Activated B cell treated with CpG ODN at 0.5 μM for 24 hours (primary cell): ENCODE results near the gene TMEM132D. TPM values are rescaled to one million over a fixed set of nuclear protein-coding genes. Genes with fewer than 3 reads are reported as not detected.

Experiments
- ATAC-seq: fragments of 200-7000 bp; cut with Tn5 transposase; one replicate; pipeline ENCODE4 v1.10.0; 2021; ENCODE audit warnings: low read depth, mild to moderate bottlenecking, moderate library complexity
- CTCF ChIA-PET: fragments of 350-600 bp; sonication (Branson Sonifier 250); formaldehyde crosslinking; loops from one replicate; lab custom pipeline; 2021; ENCODE audit warnings: antibody characterized with exemption; lab: Charles Lee
- POLR2A ChIA-PET: fragments of 350-600 bp; sonication (Branson Sonifier 250); formaldehyde crosslinking; loops from one replicate; lab custom pipeline; 2021; ENCODE audit warnings: antibody characterized with exemption; lab: Charles Lee
- DNase-seq: peaks from one replicate; pipeline ENCODE4 v3.0.0; 2022
- H3K27ac Mint-ChIP-seq: one replicate; pipeline ENCODE4 v1.8.0; 2020; ENCODE audit warnings: mixed read lengths
- H3K27me3 Mint-ChIP-seq: one replicate; pipeline ENCODE4 v1.8.0; 2021; ENCODE audit warnings: mixed read lengths
- H3K36me3 Mint-ChIP-seq: one replicate; pipeline ENCODE4 v1.8.0; 2021; ENCODE audit warnings: low read depth, mixed read lengths
- H3K4me1 Mint-ChIP-seq: one replicate; pipeline ENCODE4 v1.8.0; 2021; ENCODE audit warnings: mixed read lengths
- H3K4me3 Mint-ChIP-seq: one replicate; pipeline ENCODE4 v1.8.0; 2020; ENCODE audit warnings: mild to moderate bottlenecking, mixed read lengths
- H3K9me3 Mint-ChIP-seq: one replicate; pipeline ENCODE4 v1.8.0; 2020; ENCODE audit warnings: mixed read lengths
- CTCF ChIP-seq: fragments of 200-600 bp; IDR thresholded peaks from one replicate; pipeline ENCODE4 v1.8.0; 2022; ENCODE audit warnings: antibody characterized with exemption, mild to moderate bottlenecking
- intact Hi-C: fragments of 100-400 bp; cut with micrococcal nuclease; formaldehyde crosslinking; loops from one replicate; pipeline ENCODE4 v1.15.1; 2024
- total RNA-seq: library from RNA; stranded (reverse); gene quantifications from 2 replicates; pipeline ENCODE4 v1.2.3, GENCODE V29; 2022

The TMEM132D gene
- total RNA-seq, 1 donor from 2014 or later, result not detected

GRCh38 chr12:129532082-129532481 lies 371.7 kb downstream of the TMEM132D start:
- no peaks in the 10 kb centered on the region for H3K27me3 Mint-ChIP-seq
- H3K27ac Mint-ChIP-seq, result no peak overlapping the region
- CTCF ChIA-PET, result no interaction called here
- no peak overlapping the region for H3K4me3 Mint-ChIP-seq
- H3K36me3 Mint-ChIP-seq, result no peaks in the 10 kb centered on the region
- TF ChIP-seq CTCF, result no peak
- DNase-seq (no peak), ATAC-seq (no peak)
- no peaks in the 10 kb centered on the region for H3K4me1 Mint-ChIP-seq
- intact Hi-C loops, result no loop called here
- POLR2A ChIA-PET, result no interaction called here
- no peaks in the 10 kb centered on the region for H3K9me3 Mint-ChIP-seq

GRCh38 chr12:129530984-129531383 lies 372.8 kb downstream of the TMEM132D start:
- CTCF ChIA-PET, result no interaction called here
- no peaks in the 10 kb centered on the region for H3K27me3 Mint-ChIP-seq
- no peak for TF ChIP-seq CTCF
- H3K36me3 Mint-ChIP-seq, result no peaks in the 10 kb centered on the region
- no peaks in the 10 kb centered on the region for H3K9me3 Mint-ChIP-seq
- H3K4me1 Mint-ChIP-seq, result no peaks in the 10 kb centered on the region
- no peak for DNase-seq
- intact Hi-C loops, result no loop called here
- ATAC-seq, result no peak
- H3K27ac Mint-ChIP-seq, result no peak overlapping the region
- H3K4me3 Mint-ChIP-seq, result no peak overlapping the region
- POLR2A ChIA-PET, result no interaction called here

GRCh38 chr12:129530517-129530916 lies 373.3 kb downstream of the TMEM132D start:
- H3K27me3 Mint-ChIP-seq, result no peaks in the 10 kb centered on the region
- no peaks in the 10 kb centered on the region for H3K4me1 Mint-ChIP-seq
- no peak for ATAC-seq
- no peak overlapping the region for H3K27ac Mint-ChIP-seq
- no peak overlapping the region for H3K4me3 Mint-ChIP-seq
- no peaks in the 10 kb centered on the region for H3K36me3 Mint-ChIP-seq
- intact Hi-C loops, result no loop called here
- POLR2A ChIA-PET, result no interaction called here
- TF ChIP-seq CTCF, result no peak
- no peaks in the 10 kb centered on the region for H3K9me3 Mint-ChIP-seq
- CTCF ChIA-PET, result no interaction called here
- no peak for DNase-seq

GRCh38 chr12:129527506-129527905 lies 376.3 kb downstream of the TMEM132D start:
- H3K27me3 Mint-ChIP-seq, result no peaks in the 10 kb centered on the region
- H3K4me1 Mint-ChIP-seq, result no peaks in the 10 kb centered on the region
- H3K27ac Mint-ChIP-seq, result no peak overlapping the region
- DNase-seq (no peak), ATAC-seq (no peak)
- H3K4me3 Mint-ChIP-seq, result no peak overlapping the region
- CTCF ChIA-PET, result no interaction called here
- H3K36me3 Mint-ChIP-seq, result no peaks in the 10 kb centered on the region
- intact Hi-C loops, result no loop called here
- no peaks in the 10 kb centered on the region for H3K9me3 Mint-ChIP-seq
- POLR2A ChIA-PET, result no interaction called here
- TF ChIP-seq CTCF, result no peak

- Mint-ChIP-seq H3K9me3 (no peaks in the 10 kb centered on the region), H3K27ac (no peak overlapping the region)
Observed at GRCh38 chr12:129523621-129524020, 380.2 kb downstream of the TMEM132D start.

More at GRCh38 chr12:129523621-129524020, 380.2 kb downstream of the TMEM132D start:
- Mint-ChIP-seq H3K4me3 (no peak overlapping the region), H3K27me3 (no peaks in the 10 kb centered on the region), H3K36me3 (no peaks in the 10 kb centered on the region), H3K4me1 (no peaks in the 10 kb centered on the region)
- DNase-seq, result no peak
- ChIA-PET CTCF (no interaction called here), POLR2A (no interaction called here)
- no peak for TF ChIP-seq CTCF
- ATAC-seq, result no peak
- intact Hi-C loops, result no loop called here
